ENCODE results near the gene CDH13. TPM values are rescaled to one million over a fixed set of nuclear protein-coding genes. Genes with fewer than 3 reads are reported as not detected.

The CDH13 gene
- total and polyA plus RNA-seq, 8 donors = 0.12 to 21.4 (median 1.7) TPM; not detected in 1

DNA sequence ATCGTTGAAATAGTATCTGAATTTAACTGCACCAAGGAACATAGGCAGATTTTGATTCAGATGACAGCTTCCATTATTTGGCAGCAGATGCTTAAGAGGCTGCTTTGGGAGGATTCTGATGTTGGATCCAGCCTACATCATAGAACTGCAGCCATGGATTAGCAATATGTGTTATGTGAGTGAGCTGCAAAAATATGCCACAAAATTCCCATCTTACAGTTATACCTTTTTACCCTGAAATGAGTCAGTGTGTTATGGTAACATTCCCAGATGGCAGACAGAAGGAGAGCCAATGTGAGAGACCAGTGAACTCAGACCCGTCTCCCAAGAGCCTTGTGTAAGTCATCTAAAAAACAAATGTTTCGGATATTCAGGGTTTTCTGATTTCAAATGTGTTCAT, 206.1 kb downstream of the CDH13 start:
- 77 to 87% (median 82%) methylated on average over 3 of the region's 3 CpGs for WGBS, 5 donors
- Histone ChIP-seq H3K4me3 (no peak overlapping the region), H3K36me3 (no peaks in the 10 kb centered on the region), H3K27me3 (no peaks in the 10 kb centered on the region), H3K9me3 (no peaks in the 10 kb centered on the region), H3K27ac (no peak overlapping the region), H3K4me1 (no peaks in the 10 kb centered on the region)
- TF ChIP-seq, protein P1, sequence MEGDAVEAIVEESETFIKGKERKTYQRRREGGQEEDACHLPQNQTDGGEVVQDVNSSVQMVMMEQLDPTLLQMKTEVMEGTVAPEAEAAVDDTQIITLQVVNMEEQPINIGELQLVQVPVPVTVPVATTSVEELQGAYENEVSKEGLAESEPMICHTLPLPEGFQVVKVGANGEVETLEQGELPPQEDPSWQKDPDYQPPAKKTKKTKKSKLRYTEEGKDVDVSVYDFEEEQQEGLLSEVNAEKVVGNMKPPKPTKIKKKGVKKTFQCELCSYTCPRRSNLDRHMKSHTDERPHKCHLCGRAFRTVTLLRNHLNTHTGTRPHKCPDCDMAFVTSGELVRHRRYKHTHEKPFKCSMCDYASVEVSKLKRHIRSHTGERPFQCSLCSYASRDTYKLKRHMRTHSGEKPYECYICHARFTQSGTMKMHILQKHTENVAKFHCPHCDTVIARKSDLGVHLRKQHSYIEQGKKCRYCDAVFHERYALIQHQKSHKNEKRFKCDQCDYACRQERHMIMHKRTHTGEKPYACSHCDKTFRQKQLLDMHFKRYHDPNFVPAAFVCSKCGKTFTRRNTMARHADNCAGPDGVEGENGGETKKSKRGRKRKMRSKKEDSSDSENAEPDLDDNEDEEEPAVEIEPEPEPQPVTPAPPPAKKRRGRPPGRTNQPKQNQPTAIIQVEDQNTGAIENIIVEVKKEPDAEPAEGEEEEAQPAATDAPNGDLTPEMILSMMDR (IDR thresholded peaks at IDR 0.05) = no peak
- TF ChIP-seq POLR2A (IDR thresholded peaks at IDR 0.05) (no peak), EP300 (IDR thresholded peaks at IDR 0.05) (no peak), POLR2AphosphoS5 (IDR thresholded peaks at IDR 0.05) (no peak)
- no peak for DNase-seq
- intact Hi-C loops (cut with DNase I; ENCODE audit: low total_unique reads) = no loop called here

DNA sequence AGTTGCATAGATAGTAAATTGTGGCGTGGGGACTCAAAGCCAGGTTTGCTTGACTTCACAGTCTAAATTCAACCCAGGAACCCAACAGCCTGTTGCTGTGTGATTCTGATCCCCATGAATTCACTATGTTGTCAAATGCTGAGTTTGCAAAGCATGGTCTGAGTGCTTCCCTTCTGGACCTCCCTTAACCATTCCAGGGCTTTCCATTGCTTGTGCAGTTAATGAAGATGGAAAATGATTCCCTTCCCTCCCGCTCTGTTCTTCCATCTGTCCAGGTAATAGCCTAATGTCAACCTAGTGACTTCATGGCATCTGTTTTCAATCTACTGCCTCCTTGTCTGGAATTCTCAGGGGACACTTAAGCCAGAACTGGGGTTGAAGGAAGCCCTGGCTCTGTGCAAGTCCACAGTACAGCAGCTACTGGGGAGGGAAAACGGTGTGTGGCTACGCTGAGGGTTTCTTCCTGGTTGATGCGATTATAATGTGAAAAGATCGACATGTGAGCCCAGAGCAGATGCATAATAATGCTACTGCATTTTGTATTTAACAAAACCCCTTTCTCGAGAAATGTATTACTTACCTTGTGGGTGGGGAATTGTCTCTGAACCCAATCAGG, 206.7 kb downstream of the CDH13 start:
- Histone ChIP-seq H3K9me3 (no peaks in the 10 kb centered on the region), H3K27me3 (no peaks in the 10 kb centered on the region), H3K4me3 (no peak overlapping the region), H3K36me3 (no peaks in the 10 kb centered on the region), H3K4me1 (no peaks in the 10 kb centered on the region), H3K27ac (no peak overlapping the region)
- TF ChIP-seq, protein P1 (IDR thresholded peaks at IDR 0.05) = no peak
- 80 to 90% (median 83%) methylated on average over 7 of the region's 7 CpGs for WGBS, 5 donors
- intact Hi-C loops (cut with DNase I; ENCODE audit: low total_unique reads) = no loop called here
- DNase-seq = peak in 1 of 2 donors; percentile 6

DNA sequence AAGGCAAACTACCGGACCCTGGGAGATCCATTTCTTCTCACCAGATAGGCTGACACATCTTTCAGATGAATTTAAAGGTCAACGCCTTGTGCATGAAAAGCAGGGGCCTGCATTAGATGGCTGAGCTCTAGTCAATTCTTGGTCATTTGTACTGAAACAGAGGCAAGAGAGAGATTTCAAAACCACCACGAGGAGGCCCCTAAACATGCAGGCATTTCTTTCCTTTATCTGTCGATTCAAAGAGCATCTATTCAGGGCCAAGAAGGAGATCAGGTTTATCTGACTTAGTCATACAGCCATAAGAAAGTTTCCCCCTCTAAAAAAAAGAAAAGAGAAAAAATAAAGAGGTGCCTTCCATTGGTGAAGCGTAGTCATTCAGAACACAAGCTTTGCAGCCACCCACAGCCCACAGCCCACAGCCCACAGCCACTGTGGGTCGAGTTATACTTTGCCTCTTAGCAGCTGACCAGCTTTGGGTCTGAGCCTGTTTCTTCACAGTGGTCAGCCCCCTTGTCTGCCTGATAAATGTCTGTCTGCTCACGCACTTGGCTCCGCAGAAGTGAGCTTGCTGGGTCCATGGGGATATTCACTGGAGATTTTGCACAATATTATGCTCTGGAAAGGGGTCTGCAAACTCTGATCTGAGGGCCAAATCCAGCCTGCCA, 207.5 kb downstream of the CDH13 start:
- H3K4me1 ChIP-seq = no peaks in the 10 kb centered on the region
- DNase-seq = peak in 1 of 2 donors; percentile 20
- TF ChIP-seq, protein P1 (IDR thresholded peaks at IDR 0.05) = no peak
- TF ChIP-seq EP300 (IDR thresholded peaks at IDR 0.05) = no peak
- TF ChIP-seq POLR2A (IDR thresholded peaks at IDR 0.05) = no peak
- no peak for TF ChIP-seq POLR2AphosphoS5 (IDR thresholded peaks at IDR 0.05)
- no peaks in the 10 kb centered on the region for H3K27me3 ChIP-seq
- WGBS, 5 donors = 70 to 75% (median 74%) methylated on average over 8 of the region's 8 CpGs
- H3K27ac ChIP-seq = no peak overlapping the region
- H3K9me3 ChIP-seq = peaks cover 0 to 6% (median 0%) of the 10 kb centered on the region in 4 donors
- H3K4me3 ChIP-seq = no peak overlapping the region
- H3K36me3 ChIP-seq = no peaks in the 10 kb centered on the region
- intact Hi-C loops (cut with DNase I; ENCODE audit: low total_unique reads) = no loop called here

DNA sequence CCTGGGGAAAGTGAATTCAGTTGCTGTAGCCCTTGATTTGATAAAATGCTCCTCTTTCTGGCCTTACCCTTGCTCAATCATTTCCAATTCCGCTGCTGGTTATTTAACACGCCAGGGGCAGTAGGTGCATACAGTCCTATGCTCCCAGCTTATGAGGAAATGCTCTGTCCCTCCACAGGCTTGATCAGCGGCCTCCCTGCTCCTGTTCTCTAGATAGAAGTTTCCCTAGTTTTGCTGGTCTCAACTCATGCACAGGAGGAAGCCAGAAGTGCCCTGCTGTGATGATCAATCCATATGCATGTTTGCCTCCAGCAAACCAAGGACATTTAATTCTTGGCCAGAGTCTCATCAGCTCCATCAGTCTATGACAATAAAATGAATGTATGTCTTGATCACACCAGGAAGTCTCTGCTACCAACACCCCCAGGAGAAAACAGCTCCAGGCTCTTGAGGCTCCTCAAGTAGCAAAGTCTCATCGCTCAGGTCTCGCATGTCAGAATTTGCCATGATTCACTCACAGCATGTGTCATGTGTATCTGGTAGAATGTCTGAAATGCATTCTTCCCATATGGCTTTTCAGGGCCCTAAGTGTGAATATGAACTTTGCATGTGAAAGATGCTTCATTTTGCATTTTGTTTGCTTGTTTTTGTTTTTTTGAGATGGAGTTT, 208.9 kb downstream of the CDH13 start:
- no peak overlapping the region for H3K27ac ChIP-seq
- no peaks in the 10 kb centered on the region for H3K27me3 ChIP-seq
- H3K4me1 ChIP-seq = no peaks in the 10 kb centered on the region
- no peak for DNase-seq
- TF ChIP-seq POLR2A (IDR thresholded peaks at IDR 0.05) (no peak), POLR2AphosphoS5 (IDR thresholded peaks at IDR 0.05) (no peak), EP300 (IDR thresholded peaks at IDR 0.05) (no peak)
- no peaks in the 10 kb centered on the region for H3K36me3 ChIP-seq
- peaks cover 0 to 8% (median 0%) of the 10 kb centered on the region in 4 donors for H3K9me3 ChIP-seq
- H3K4me3 ChIP-seq = no peak overlapping the region
- WGBS, 5 donors = 80 to 86% (median 85%) methylated on average over 5 of the region's 5 CpGs
- intact Hi-C loops (cut with DNase I; ENCODE audit: low total_unique reads) = no loop called here
